Right ventricle myocardium inferior (tissue), 1 donor: ENCODE results near the gene AXIN1. TPM values are rescaled to one million over a fixed set of nuclear protein-coding genes. Genes with fewer than 3 reads are reported as not detected.
"Not testable (repeated sequence)": the region's sequence is repeated elsewhere in the genome, so short reads cannot be mapped to it uniquely, and the experiment has no call there.

Experiments used
- ATAC-seq: fragments of 200-7000 bp; cut with Tn5 transposase; one replicate; pipeline ENCODE4 v1.9.1; 2020; ENCODE audit warnings: mild to moderate bottlenecking, moderate library complexity
- DNase-seq: peaks from one replicate; pipeline ENCODE4 v3.0.0; 2021; ENCODE audit errors: missing footprints
- intact Hi-C: fragments of 100-400 bp; cut with DNase I; formaldehyde crosslinking; loops from one replicate; pipeline ENCODE4 v1.11.0; 2022
- total RNA-seq: library from RNA; stranded (reverse); fragmentation: NEBNext Ultra II Directional; extraction: Animal tissue kit (Norgen Biotek cat#: 25700); gene quantifications from one replicate; pipeline ENCODE4 v1.2.1, GENCODE V29; 2021
- donor health status: DM: no; HTN: yes; CAD: no; lungs with severe emphysema.

AXIN1 gene
- total RNA-seq, 1 donor from 2014 or later, result 12.8 TPM

- ATAC-seq, intact Hi-C loops: not testable (repeated sequence)
- peak; percentile 0 for DNase-seq
These were observed 11.2 kb downstream of the AXIN1 start for GRCh38 chr16:341095-341973.

- ATAC-seq (peak; percentile 32), DNase-seq (peak; percentile 61)
- intact Hi-C loops, result no loop called here
These were observed 12.0 kb downstream of the AXIN1 start for GRCh38 chr16:340370-341091.

GRCh38 chr16:339680-340079, 12.8 kb downstream of the AXIN1 start:
- intact Hi-C loops, result no loop called here
- DNase-seq (peak; percentile 55), ATAC-seq (no peak)

DNA sequence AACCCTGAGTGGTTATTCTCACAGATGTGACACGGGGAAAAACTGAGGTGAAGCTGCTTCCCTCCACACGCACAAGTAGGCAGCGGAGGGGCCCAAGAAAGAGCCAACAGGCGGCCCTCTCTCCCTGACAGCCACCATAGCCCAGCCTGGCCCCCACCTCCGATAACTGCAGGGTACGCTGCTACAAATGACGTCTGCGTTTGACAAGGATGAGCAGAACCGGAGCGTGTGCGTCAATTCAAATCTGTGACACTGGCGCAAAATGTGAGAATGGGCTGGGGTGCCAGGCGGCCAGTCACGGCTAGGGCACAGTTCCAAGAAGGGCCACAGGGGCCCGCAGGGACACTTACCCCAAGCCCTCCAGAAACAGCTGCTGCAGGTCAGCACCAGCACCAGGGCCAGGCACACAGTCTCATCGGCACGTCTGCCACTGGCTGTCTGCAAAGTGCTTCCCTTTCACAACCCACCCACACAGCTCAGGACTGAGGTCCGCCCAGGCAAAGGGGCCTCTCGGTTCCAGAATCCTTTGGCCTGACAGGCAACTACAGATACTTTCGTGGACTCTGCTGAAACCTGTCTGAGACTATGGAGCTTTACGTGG, 14.4 kb downstream of the AXIN1 start:
- DNase-seq, result peak; percentile 42
- ATAC-seq, result no peak
- intact Hi-C loops, result no loop called here

DNA sequence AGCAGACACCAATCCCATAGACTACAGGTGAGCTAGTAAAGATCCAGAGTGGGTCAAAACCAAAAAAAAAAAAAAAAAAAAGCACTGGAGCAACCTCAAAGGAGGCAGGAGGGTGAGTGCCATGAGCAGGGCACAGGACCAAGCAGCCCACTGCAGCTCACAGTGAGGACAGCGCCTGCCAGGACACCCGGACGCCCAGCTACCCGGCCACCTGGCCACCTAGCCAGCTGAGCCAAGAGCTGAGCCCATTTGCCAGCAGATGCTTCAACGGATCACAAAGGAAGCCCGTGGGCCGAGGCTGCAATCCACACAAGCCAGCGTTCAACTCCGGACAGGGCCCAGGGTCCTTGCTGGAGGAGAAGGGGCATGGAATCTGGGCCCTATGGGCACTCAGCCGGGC, 15.1 kb downstream of the AXIN1 start:
- ATAC-seq (no peak), DNase-seq (peak; percentile 9)
- intact Hi-C loops, result no loop called here

DNA sequence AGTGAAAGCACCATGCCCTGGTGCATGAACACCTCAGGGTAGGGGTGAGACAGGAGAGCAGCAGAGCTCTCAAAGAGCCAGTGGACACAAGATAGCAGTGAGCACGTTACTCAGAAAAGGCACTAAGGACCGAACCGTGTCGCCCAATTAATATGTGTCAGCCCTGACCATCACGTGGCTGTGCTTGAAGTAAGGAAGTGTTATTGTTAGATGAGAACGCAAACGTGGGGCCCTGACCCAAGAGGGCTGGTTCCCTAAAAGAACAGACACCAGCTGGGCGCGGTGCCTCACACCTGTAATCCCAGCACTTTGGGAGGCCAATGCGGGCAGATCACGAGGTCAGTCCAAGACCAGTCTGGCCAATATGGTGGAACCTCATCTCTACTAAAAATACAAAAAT, 16.3 kb downstream of the AXIN1 start:
- no peak for ATAC-seq
- DNase-seq, result peak; percentile 76

GRCh38 chr16:334861-335632, 17.5 kb downstream of the AXIN1 start:
- peak; percentile 30 for DNase-seq
- intact Hi-C loops, ATAC-seq: not testable (repeated sequence)

More for the DNA sequence above, 16.3 kb downstream of the AXIN1 start:
- intact Hi-C loops, result no loop called here

GRCh38 chr16:334164-334832, 18.2 kb downstream of the AXIN1 start:
- DNase-seq, result peak; percentile 4
- ATAC-seq, intact Hi-C loops: not testable (repeated sequence)

DNA sequence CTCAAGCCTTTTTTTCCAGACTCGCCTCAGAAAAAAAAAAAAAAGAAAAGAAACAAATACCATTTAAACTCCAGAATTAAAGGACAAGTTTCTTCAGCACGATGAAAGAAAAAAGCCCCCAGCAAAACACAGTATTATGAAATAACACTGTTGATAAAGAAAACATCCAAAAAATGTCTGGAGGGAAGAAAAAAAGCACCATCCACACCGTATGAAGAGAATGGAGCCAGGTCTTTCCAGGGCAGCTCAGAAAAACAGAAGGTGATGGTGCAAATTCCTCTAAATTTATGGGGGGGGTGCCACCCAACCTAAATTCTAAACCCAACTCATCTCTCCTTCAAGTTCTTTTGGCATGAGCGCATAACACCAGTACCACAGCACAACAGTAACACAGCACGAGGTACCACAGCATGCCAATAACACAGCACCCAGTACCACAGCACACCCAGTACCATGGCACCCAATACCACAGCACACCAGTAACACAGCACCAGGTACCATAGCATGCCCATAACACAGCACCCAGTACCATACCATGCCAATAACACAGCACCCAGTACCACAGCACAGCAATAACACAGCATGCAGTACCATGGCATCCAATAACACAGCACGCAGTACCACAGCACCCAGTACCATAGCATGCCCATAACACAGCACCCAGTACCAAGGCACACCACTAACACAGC, 19.0 kb downstream of the AXIN1 start:
- no peak for ATAC-seq
- intact Hi-C loops, result no loop called here
- peak; percentile 26 for DNase-seq

DNA sequence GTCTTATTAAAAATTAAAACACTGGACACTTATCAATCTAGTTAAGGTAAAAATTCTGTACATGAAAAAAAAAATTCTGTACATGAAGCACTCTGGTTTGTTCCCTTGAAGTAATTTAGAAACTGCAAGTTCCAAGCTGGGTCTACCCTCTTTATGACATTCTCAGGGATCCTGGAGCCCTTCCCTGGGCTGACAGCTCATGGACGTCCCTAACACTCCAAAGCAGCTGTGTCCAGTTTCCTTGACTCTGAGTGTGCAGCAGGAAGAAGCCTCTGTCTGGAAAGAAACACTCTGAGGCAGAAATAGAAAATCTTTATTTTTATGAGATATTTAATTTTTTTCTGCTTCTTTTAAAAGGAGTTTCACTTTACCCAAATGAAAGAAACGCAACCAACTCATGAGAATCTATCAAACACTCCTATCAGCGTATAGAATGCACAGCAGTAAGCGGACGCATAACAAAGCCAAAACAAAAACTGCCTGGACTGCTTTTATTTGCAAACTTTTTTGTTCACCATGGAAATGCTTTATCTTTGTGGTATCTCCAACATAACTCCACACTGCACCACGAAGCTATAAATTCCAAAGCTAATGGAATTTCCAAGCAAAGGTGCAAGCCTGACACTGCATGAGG, 21.2 kb downstream of the AXIN1 start:
- intact Hi-C loops, DNase-seq: not testable (repeated sequence)
- peak; percentile 42 for ATAC-seq

- ATAC-seq (no peak), DNase-seq (peak; percentile 2)
- intact Hi-C loops, result no loop called here
These were observed 21.8 kb downstream of the AXIN1 start for GRCh38 chr16:330741-331140.

- ATAC-seq, result no peak
- DNase-seq, result peak; percentile 70
- intact Hi-C loops, result no loop called here
These were observed 27.0 kb downstream of the AXIN1 start for GRCh38 chr16:325375-326145.

DNA sequence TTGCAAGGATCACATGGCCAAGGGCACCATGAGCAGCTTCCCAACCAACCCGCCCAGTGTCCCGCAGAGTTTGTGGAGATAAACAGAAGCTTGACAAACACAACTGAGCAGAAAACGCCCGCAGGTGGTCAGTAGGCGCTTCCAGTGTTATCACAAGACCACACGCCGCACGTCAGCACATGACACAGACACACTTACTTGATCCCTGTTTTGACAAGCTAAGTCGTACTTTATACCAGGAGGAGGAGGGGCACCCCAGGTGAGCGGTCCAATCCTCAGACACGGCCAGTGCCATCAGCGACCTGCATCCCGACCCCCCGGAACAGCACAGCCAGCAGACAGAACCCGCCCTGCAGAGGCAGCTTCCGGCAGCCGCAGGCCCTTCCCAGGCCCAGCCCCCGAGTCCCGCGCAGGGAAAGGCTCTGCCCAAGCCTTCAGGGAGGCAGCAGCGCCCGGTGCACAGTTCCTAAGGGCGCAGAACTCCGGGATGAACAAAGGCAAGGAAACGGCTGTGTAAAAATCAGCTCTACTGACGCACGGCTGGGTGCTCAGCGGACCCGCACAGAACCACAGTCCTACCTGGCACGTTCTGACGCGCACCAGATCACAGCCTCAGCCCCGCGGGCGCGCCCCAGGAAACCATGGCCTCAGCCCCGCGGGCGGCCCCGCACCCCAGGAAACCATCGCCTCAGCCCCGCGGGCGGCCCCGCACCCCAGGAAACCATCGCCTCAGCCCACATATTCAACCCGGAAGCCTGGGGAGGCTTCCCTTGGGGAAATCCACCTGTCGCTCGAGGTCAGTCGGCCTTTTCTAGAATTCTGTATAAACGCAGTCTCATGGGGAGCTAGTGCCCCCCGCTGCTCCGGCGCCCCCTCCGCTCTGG, 27.8 kb downstream of the AXIN1 start:
- intact Hi-C loops, result no loop called here
- DNase-seq (peak; percentile 74), ATAC-seq (no peak)

- ATAC-seq (no peak), DNase-seq (peak; percentile 63)
- intact Hi-C loops, result no loop called here
These were observed 28.4 kb downstream of the AXIN1 start for GRCh38 chr16:324201-324450.

GRCh38 chr16:322476-323143, 29.9 kb downstream of the AXIN1 start:
- no peak for ATAC-seq
- peak; percentile 53 for DNase-seq
- intact Hi-C loops, result no loop called here
